ACHN (cell line): ENCODE measurements around the gene CYP21A2.
A peak's percentile ranks its signal among the peaks of the same experiment; 100 is the strongest.

ENCODE experiments used
- DNase-seq: peaks from one replicate; pipeline ENCODE4 v3.0.0-alpha.2; 2015
- in situ Hi-C: cut with HindIII; loops from 2 replicates; pipeline ENCODE4 v1.10.0; 2017; ENCODE audit warnings: low sequenced_read_pairs, low pct_ligation_motif_present, low pct_unique_long_range_greater_than_20kb

Gene CYP21A2

DNA sequence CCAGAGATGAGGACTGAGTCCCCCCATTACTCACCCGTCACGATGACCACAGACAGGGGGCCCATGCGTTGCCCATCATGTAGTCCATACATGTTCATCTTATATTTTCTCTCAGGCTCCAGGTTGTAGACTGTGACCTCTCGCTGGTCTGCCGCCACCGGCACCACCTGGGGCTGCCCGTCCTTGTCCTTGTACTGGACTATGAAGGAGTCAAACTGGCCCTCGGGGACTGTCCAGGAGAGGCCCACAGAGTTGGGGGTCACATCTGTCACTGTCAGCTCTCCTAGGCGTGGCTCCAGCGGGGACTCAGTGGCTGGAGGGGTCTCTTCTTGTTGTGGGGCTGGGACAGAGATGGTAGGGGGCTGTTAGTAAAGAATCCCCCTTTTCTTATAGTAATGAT is 35.4 kb downstream of the CYP21A2 start:
- DNase-seq, result no peak
- in situ Hi-C loops, result no loop called here

DNA sequence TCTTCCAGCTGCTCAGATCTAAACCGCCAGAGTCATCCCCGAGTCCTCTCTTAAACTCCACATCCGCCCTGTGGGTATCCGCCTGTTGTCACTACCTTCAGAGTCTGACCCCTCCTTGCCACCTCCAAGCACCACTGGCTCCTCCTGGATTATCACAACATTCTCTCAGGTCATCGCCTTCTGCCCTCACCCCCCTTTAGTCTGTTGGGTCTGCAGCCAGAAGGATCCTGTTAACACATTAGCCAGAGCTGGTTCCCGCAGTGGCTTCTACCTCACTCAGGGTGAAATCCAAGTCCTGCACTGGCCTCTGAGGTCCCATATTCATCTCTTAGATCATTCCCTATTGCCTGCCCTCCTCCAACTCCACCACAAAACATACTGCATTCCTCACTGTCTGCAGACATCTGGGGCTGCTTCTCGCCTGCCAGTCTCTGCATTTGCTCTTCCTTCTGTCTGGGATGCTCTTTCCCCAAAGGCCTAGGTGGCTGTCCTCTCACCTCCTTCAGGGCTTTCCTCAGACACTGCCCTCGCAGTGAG is 36.8 kb downstream of the CYP21A2 start:
- DNase-seq, result no peak
- in situ Hi-C loops, result no loop called here

DNA sequence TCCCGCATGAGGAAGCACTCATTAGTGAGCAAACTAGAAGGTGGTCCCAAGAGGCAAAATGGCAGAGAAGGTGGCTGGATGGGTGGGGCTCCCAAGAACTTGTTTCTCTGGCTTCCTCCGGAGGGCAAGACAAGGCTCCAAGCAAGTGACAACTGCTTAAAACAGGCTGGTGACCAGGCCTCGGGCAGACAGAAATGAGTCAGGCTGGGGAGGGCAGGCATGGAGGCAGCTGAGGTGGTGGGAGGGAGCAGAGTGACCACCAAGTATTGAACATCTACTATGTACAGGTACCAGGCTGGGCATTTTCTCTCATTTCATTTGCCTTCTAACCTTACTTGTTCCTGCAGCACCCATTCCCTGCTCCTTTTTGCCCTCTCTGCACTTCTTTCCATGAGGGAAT is 37.6 kb downstream of the CYP21A2 start:
- in situ Hi-C loops, result no loop called here
- DNase-seq, result no peak

DNA sequence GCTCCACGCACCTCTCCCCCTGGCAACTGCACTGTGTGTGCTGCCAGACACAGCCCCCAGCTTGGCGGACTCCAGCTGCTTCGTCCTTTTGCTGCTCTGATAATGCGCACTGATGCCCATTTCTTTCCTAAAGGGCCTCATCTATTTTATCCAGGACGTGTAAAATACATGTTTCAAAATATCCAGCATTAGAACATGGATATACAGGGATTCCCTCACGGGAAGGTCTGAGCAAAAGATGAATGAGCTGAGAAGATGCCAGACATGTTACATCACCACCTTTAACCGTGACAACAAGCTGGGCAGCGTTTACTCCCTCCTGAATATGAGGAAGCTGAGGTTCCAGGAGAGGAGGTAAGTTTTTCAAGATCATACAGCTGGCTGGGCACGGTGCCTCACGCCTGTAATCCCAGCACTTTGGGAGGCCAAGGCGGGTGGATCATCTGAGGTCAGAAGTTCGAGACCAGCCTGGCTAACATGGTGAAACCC is 38.1 kb downstream of the CYP21A2 start:
- in situ Hi-C loops, result no loop called here
- DNase-seq, result peak; percentile 79

DNA sequence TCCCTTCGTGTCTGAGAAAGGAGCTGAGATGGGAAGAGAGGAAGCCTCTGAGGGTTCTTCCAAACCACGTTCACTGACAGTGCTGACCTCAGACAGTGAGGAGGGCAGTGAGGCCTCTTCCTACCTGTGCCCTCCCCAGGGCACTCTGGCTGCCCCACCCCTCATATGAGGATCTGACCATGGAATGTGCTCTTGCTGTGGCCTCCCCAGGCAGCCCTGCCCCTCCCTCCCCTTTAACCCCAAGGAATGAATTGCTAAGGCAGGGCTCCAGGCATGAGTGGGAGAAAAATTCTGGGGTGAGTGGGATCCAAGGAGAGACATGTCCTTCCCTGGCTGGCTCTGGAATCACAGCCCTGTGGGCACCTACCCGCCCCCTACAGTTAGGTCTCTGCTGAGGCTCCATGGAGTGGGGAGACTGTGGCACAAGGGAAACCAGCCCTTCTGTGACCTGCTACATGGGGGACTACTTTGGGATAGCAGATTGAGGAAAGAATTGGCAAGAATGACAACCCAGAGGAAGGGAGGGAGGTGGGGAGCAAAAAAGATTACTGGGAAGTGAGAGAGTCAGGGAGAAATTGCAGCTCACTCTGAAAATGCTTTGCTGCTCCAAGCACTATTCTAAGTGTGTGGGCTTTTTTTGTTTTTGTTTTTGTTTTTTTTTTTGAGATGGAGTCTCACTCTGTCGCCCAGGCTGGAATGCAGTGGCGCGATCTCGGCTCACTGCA is 41.5 kb downstream of the CYP21A2 start:
- no peak for DNase-seq
- in situ Hi-C loops, result no loop called here

DNA sequence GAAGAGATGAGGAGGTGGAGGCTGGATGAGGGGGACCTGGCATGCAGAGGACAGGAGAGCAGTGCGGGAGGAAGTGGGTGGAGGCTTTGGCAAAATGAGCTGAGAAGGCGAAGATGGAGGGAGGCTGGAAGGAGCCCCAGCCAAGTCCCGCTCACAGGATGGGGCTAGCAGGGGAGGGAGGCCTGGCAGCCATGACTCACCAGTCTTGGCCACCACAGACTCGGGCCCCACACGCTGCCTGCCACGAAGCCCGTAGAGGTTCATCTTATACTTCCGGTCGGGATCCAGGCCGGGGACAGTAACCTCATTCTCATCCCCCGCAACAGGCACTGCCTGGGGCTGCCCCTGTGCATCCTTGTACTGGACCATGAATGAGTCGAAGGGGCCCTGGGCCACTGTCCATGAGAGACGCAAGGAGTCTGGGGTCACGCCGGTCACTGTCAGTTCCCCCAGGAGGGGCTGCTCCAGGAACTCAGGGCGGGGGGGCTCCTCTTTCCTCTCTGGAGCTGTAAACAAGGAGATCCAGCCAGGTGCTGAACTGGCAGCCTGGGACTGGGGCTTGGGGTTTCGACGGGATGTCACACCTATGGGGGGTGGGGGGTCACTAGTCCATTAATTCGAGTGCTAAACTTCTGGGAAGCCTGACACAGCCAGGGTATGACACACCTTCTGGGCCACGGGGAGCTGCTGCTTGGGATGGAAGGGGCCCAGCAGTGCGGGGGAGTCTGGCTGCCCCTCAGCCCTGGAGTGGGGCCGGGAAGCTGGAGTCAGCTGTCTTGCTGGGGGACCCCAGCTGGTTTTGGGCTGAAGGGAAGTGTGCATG is 43.2 kb downstream of the CYP21A2 start:
- peak; percentile 78 for DNase-seq
- in situ Hi-C loops, result no loop called here

DNA sequence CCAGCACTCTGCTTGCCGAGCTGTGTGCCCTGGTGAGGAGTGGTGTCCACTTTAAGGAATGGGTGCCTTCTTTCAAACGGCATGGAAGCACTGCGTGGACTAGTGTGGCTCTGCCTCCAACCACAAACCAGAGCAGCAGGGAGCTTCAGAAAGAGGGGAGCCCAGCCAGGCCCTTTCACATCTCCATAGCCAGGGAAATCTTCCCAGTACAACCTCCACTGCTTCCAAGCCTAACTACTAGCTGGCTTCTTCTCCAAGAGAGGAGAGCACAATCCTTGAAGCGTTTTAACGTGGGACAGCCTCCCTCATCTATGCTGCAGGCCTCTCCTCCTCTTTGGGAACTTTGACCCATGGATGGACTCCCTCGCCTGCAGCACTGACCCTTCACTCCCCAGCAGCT is 44.3 kb downstream of the CYP21A2 start:
- in situ Hi-C loops, result no loop called here
- no peak for DNase-seq

DNA sequence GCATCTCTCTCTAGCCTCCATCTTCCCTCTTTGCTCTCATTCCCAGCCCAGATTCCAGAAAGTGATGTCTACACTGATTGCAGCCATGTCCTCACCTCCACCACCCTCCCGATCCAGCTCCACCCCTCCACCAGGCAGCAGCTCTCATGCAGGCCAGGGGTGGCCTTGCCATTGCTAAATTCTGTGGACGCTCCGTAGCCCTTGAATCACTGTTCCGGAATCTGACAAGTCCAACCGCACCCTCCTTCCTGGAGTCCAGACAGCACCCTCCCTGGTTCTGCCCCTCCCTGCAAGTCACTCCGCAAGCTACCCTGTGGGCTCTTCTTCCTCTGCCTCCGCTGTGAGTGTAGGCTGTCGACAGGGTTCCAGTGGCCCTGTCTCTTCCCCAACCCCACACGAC is 44.7 kb downstream of the CYP21A2 start:
- in situ Hi-C loops, result no loop called here
- DNase-seq, result no peak

DNA sequence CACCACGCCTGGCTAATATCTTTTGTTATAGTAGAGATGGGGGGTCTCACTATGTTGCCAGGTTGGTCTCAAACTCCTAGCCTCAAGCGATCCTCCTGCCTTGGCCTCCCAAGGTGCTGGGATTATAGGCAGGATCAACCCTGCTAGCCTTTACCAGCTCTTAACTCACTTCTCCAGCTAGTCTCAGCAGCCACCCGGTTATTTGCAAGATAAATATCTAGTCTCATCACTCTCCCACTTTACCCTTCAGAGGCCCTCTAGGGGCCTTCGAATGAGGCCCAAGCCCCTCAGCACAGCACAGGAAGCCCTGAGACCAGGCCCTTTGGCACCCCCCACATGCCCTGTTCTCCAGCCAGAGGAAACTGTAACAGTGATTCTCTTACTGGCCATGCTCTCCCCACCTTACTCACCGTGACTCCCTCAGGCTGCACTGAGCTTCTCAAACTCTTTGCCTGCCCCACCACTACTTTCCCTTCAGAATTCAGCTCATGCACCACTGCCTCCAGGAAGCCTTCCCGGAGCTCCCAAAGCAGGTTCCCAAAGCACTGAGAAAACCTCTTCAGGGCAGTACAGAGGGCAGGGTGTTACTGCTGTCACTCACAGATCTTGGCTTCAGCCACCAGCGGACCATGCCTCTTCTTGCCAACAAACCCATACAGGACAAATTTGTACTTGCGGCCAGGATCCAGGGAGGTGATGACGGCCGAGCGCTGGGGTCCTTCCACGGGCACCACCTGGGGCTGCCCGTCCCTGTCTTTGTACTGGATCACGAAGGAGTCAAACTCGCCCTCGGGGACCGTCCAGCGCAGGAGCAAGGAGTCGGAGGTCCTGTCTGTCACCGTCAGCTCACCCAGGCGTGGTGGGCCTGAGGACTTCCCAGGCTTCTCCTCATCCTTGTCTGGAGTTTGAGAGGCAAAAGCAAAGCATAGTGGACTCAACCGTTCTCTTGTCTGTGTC is 45.9 kb downstream of the CYP21A2 start:
- in situ Hi-C loops, result no loop called here
- DNase-seq, result no peak

DNA sequence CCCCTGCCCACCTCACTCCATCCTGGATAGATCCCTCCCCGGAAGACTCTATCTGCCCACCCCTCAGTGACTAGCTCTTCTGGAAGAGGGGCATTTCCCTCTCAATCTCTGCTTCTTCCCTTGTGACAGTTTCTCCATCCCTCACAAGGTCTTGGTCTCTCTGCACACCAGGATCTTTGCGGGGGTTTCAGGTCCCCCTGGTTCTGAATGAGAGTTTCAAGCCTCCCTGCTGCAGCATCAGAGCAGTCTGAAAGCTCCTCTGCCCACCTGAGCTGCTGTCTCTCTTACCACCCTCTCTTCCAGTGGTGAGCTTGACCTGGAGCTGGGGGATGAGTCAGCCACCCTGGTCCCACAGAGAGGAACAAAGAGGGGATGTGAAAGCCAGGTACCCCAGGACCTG is 46.6 kb downstream of the CYP21A2 start:
- in situ Hi-C loops, result no loop called here
- no peak for DNase-seq

DNA sequence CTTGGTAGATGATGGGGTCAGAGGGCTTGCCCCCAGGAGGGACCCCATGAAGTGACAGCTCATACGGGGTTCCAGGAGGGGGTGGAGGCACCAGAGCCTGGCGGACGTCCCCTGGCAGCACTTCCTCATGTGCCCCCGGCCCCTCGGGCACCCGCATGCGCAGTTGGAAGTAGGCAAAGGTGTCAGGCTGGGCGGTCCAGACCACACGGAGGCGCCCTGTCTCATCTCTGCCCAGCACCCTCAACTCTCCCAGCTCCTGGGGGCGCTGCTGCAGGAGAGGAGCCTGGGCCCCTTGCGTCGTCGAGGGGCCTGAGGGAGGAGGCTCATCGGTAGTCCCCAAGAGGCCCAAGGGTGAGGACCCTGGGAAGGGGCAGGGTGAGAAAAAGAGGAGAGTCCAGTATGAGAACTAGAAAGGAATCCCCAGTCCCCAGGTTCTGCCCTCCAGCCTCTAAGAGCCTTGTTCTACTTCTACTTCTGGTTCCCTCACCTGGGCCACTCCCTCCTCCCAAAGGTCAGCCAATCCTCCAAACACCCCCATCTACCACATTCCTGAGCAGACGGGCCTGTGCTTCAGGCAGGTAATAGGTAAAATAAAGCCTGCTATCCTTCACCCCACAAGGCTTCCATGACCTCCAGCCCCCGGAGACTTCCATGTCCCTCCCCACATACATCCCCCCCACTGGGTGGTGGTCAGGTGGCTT is 47.7 kb downstream of the CYP21A2 start:
- DNase-seq, result no peak
- in situ Hi-C loops, result no loop called here

DNA sequence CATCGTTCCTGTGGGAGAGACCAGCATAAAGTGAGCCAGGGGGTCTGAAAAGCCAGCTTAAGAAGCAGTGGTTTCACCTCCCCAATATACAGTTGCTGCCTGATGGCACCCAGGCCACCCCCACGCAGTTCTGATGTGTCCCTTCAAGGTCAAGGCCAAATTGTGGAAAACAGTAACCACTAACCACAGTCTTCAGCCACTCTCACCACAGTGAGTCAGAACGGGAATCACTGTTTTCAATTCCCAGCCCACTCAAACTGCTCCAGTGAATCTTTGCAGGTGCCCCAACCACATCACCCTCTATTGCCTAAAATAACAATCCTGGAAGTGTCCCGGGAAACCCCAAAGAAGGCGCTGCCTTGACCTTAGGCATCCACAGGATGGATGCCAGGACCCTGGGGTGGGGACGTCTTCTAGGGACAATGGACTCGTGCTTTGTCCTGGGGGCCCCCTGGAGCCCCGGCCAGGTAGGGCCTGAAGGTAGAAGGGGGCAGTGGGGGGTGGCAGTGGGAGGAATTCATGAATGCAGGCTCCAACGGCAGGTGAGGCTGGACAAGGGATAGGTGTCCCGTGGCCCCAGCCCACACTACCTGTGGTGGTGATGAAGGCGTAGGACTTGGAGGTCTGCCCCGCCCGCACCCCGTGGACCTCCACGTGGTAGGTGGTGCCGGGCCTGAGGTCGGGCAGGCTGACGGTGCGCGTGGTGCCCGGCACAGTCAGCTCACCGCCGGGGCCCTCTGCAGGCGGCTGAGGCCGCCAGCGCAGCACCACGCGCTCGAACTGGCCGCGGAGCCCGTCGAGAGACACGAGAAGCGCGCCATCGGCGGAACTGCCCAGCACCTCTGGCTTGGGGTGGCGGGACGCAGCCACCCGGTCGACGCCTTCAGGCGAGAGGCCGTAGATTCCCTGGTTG is 48.7 kb downstream of the CYP21A2 start:
- in situ Hi-C loops, result no loop called here

DNA sequence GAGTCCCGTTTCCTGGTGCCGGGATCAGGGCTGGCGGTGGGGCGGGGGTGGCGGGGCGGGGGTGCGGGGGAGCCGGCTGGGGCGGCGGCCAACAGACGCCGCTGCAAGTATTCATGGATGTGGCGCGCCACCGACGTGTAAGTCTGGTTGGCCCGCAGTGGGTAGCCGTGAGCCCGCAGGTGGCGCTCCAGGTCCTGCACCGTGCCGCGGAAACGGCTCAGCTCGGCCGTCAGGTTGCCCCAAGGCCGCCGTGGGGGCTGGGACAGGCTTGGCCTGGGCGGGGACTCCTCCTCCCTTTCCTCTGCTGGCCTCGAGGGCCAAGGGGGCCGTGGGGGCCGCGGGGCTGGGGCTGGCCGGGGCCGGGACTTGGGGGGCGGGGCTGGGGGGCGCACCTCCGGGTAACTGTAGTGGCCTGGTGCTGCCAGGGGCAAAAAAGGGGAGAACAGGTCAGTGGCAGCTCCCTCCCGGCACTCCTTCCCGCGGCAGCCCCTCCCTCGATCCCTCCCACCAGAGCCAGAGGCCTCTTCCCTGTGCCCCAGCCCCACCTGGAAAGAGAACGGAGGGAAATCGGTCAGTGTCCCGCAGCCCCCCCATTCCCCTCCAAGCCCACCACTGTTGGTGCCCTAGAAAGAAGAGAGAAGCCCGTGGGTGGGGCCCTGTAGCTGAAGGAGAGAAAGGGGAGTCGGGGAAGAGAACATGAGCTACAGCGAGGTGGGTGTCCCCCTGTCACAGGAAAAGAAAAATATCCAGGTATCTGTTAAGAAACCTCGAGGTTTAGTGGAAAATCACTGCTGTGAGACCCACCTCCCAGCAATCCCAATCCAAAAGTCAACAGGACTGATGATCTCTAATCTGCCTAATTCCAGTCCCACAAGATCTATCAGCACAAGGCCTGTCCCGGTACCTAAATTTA is 49.6 kb downstream of the CYP21A2 start:
- no peak for DNase-seq
- in situ Hi-C loops, result no loop called here

More for the DNA sequence above, 48.7 kb downstream of the CYP21A2 start:
- DNase-seq, result peak; percentile 73

DNA sequence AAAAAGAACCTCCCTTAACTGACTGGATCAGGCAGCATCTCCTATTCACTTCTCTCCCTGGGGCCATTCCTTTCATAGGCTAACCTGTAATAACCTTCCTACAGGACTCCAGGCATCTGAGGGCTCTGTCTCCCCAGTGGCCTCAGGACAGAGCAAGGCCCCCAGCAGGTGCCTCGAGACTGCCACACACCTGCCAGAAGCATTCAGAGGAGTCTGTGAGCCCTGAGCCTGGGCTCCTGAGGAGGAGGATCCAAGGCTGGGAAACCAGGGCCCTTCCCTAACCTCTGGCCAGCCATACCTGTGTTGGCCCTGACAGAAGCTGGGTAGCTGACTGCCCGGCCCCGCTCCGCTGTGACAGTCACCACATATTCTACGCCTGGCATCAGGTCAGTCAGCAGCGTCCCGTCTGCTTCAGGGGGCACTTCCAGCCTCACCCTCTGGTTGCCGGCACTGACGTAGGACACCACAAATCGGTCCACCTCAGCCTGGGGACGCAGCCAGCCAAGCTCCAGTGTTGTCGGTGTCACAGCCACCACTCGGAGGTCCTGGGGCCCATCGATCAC is 50.4 kb downstream of the CYP21A2 start:
- in situ Hi-C loops, result no loop called here
- DNase-seq, result no peak

DNA sequence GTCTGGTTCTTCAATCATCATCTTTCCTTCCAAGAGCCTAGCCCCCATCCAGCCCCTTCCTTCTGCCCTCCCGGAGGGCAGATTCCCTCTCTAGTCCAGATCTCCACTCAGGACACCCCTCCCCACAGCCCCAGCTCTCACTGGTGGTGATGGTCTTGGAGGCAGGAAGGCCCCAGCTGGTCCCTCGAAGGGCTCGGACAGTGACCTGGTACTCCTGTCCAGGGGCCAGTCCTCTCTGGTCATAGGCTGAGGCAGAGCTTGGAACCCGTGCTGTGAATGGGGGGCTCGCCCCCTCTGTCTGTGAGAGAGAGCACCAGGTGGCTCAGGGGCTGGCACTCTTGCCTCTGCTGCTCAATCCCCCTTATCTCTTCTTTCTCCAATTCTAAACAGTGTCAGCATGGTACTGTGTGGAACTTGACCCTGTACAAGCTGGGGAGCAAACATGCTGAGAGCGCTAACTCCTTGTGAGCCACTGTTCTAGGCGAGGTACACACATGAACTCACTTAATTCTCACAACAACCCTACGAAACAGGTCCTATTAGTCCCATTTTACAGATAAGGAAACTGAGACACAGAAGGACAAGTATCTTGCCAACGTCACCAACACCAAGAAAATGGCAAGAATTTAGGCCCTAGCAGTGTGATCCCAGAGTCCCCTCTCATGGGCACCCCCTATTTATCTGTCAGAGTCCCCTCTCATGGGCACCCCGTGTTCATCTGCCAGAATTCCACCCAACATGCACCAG is 51.0 kb downstream of the CYP21A2 start:
- in situ Hi-C loops, result no loop called here
- DNase-seq, result no peak
